Panc1 (cell line): ENCODE data around the gene AUP1. TPM values are rescaled to one million over a fixed set of nuclear protein-coding genes. Genes with fewer than 3 reads are reported as not detected.

Experiments used
- ATAC-seq: fragments of 200-7000 bp; cut with Tn5 transposase; 2 replicates; pipeline ENCODE4 v1.9.1; 2020; ENCODE audit warnings: mild to moderate bottlenecking, moderate library complexity
- BruUV-seq: library from RNA; stranded (reverse); fragments of 400-500 nt; replicated peaks from 2 replicates; lab custom pipeline; 2021; lab: Mats Ljungman, UMichigan
- CTCF ChIA-PET: fragments of 300-600 bp; sonication (Branson Sonifier 250); formaldehyde crosslinking; loops from one replicate; lab custom pipeline; 2022; ENCODE audit warnings: antibody characterized with exemption; lab: Charles Lee
- POLR2A ChIA-PET: fragments of 300-600 bp; sonication (Branson Sonifier 250); formaldehyde crosslinking; loops from one replicate; lab custom pipeline; 2022; ENCODE audit warnings: antibody characterized with exemption; lab: Charles Lee
- DNase-seq: peaks from one replicate; pipeline ENCODE4 v3.0.0-alpha.2; 2010; ENCODE audit warnings: low read depth, low spot score
- H3K27ac ChIP-seq: 2 replicates; pipeline ENCODE4 v1.5.1; 2011; ENCODE audit warnings: mild to moderate bottlenecking, low read length, inconsistent platforms
- H3K27me3 ChIP-seq: fragments of 200-500 bp; sonication (Bioruptor generic); 2 replicates; pipeline ENCODE4 v1.6.0; 2014; ENCODE audit warnings: low read length, inconsistent platforms; ENCODE audit not compliant: control insufficient read depth, insufficient read depth
- H3K36me3 ChIP-seq: fragments of 200-500 bp; sonication (Bioruptor generic); 2 replicates; pipeline ENCODE4 v1.5.1; 2014; ENCODE audit warnings: inconsistent platforms, mild to moderate bottlenecking, low read length, moderate library complexity; ENCODE audit not compliant: control insufficient read depth, insufficient read depth
- H3K4me1 ChIP-seq: 2 replicates; pipeline ENCODE4 v1.5.1; 2011; ENCODE audit warnings: inconsistent platforms, mild to moderate bottlenecking, low read length, moderate library complexity; ENCODE audit not compliant: control insufficient read depth, insufficient read depth
- H3K4me3 ChIP-seq, 2 experiments: 2 replicates each; pipeline ENCODE4 v1.5.1; 2011 to 2012; ENCODE audit warnings: low read depth in 2 of 2, low read length in 2 of 2, mild to moderate bottlenecking in 2 of 2, inconsistent platforms in 1 of 2, moderate library complexity in 1 of 2
- H3K9me3 ChIP-seq: fragments of 200-500 bp; sonication (Bioruptor generic); 2 replicates; pipeline ENCODE4 v1.5.1; 2014; ENCODE audit warnings: low read depth, mild to moderate bottlenecking, inconsistent platforms, low read length, moderate library complexity; ENCODE audit not compliant: control insufficient read depth, insufficient read depth
- POLR2AphosphoS5 ChIP-seq: IDR thresholded peaks from 2 replicates; pipeline ENCODE4 v1.6.1; 2012; ENCODE audit warnings: mild to moderate bottlenecking, low read depth, low read length, moderate library complexity
- REST ChIP-seq, 2 experiments: IDR thresholded peaks; 2 replicates each; pipeline ENCODE4 v1.6.1; 2011 to 2012; ENCODE audit warnings: low read depth in 2 of 2, control low read depth in 1 of 2, low read length in 1 of 2, mild to moderate bottlenecking in 1 of 2, moderate library complexity in 1 of 2; ENCODE audit not compliant: insufficient read depth in 1 of 2
- SIN3A ChIP-seq: IDR thresholded peaks from 2 replicates; pipeline ENCODE4 v1.6.1; 2012; ENCODE audit warnings: low read depth, mild to moderate bottlenecking, low read length, moderate library complexity, borderline replicate concordance; ENCODE audit not compliant: insufficient read depth
- TCF7L2 ChIP-seq: IDR thresholded peaks from 2 replicates; pipeline ENCODE4 v1.6.1; 2011; ENCODE audit warnings: mild to moderate bottlenecking, low read depth, low read length, inconsistent platforms
- in situ Hi-C: cut with HindIII; loops from 2 replicates; pipeline ENCODE4 v1.10.0; 2016; ENCODE audit warnings: low sequenced_read_pairs, low pct_unique_long_range_greater_than_20kb
- intact Hi-C: fragments of 100-400 bp; cut with micrococcal nuclease; formaldehyde crosslinking; loops from one replicate; pipeline ENCODE4 v1.10.0; 2022; ENCODE audit not compliant: unreplicated experiment
- total RNA-seq: library from RNA; stranded (reverse); gene quantifications from one replicate; pipeline ENCODE4 v1.2.1, GENCODE V29; 2021; ENCODE audit not compliant: unreplicated experiment
- TF ChIP-seq, protein P1 (sequence below): fragments of 450-650 bp; IDR thresholded peaks from 2 replicates; pipeline ENCODE4 v1.5.1; 2017; ENCODE audit warnings: mild to moderate bottlenecking

Gene AUP1
- total RNA-seq, 1 experiment from 2014 or later = 142 TPM

- POLR2A ChIA-PET = interaction anchor here (0.8 kb wide), 1 partner anchor 46 kb away, joined by 3 read pairs; no protein-coding TSS in a partner anchor
- DNase-seq = no peak
- H3K27me3 ChIP-seq = no peaks in the 10 kb centered on the region; the same call in 1 of the 2 replicates
- TSS peak; percentile 80 for BruUV-seq
- no peaks in the 10 kb centered on the region for H3K36me3 ChIP-seq
- in situ Hi-C loops (no loop called here), intact Hi-C loops (no loop called here)
- no peaks in the 10 kb centered on the region for H3K9me3 ChIP-seq
- TF ChIP-seq, protein P1, sequence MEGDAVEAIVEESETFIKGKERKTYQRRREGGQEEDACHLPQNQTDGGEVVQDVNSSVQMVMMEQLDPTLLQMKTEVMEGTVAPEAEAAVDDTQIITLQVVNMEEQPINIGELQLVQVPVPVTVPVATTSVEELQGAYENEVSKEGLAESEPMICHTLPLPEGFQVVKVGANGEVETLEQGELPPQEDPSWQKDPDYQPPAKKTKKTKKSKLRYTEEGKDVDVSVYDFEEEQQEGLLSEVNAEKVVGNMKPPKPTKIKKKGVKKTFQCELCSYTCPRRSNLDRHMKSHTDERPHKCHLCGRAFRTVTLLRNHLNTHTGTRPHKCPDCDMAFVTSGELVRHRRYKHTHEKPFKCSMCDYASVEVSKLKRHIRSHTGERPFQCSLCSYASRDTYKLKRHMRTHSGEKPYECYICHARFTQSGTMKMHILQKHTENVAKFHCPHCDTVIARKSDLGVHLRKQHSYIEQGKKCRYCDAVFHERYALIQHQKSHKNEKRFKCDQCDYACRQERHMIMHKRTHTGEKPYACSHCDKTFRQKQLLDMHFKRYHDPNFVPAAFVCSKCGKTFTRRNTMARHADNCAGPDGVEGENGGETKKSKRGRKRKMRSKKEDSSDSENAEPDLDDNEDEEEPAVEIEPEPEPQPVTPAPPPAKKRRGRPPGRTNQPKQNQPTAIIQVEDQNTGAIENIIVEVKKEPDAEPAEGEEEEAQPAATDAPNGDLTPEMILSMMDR = no peak
- TF ChIP-seq REST (IDR thresholded peaks at IDR 0.05; ENCODE audit: insufficient read depth in 1 of 2, low read depth in 2 of 2, low read length in 1 of 2) (no peak), TCF7L2 (no peak), SIN3A (no peak), POLR2AphosphoS5 (no peak)
- H3K4me1 ChIP-seq = peaks cover 23% of the 10 kb centered on the region
- no peak for ATAC-seq
- CTCF ChIA-PET = no interaction called here
- H3K27ac ChIP-seq = no peak overlapping the region
- H3K4me3 ChIP-seq = peak overlapping the region in 1 of 2 experiments; percentile 80; a peak in 1 of 4 replicates
Measured at GRCh38 chr2:74550231-74550630, 20.7 kb upstream of the AUP1 start.

DNA sequence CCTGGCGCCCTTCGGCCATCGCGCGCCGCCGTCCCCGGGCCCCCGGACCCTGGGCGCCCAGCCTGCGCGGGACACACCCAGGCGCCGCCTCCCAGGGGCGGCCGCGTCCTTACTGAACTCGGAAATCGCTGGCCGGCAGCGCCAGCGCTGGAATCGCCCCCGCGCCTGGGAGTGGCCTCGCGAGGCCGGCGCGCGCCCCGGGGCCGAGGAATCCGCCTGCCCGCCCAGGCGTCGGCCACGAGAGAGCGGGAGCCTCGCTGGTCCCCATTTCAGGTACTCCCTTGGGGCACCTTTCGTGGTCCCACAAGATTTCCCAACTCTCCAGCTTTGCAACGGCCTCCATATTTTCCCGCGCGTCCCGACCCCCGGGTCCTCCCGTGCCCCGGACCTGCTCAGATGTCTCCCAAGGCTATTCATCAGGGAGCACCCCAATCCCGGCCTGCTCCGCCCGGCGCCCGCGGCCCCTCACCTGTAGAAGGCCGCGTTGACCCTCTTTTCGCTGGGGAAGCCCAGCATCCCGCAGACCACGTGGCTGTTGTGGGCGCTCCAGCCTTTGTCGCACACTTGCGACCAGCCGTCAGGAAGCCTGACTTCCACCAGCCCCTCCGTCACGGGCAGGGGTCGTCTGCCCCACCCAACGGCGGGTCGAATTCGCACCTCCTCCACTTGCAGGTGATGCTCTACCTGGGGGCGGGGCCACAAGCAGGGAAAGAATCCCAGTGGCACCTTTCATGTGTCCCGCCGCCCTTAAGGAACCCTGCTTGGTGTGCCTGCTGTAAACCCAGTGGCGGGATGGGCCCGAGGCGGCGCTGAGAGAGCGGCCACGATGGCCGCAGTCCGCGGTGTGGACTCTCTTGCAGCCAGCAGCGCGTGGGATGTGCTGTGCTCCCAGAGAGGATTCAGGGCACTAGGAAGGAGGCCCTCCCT is 19.7 kb upstream of the AUP1 start:
- BruUV-seq = no TSS peak
- intact Hi-C loops (no loop called here), in situ Hi-C loops (no loop called here)
- no peaks in the 10 kb centered on the region for H3K9me3 ChIP-seq
- ChIA-PET CTCF (no interaction called here), POLR2A (no interaction called here)
- TF ChIP-seq POLR2AphosphoS5 = peak; percentile 70
- TF ChIP-seq TCF7L2 = peak; percentile 57; the same call in 1 of the 2 replicates
- TF ChIP-seq, protein P1 = no peak
- TF ChIP-seq REST (IDR thresholded peaks at IDR 0.05; ENCODE audit: insufficient read depth in 1 of 2, low read depth in 2 of 2, low read length in 1 of 2) = no peak
- 0 out of 2 replicates have a peak, but pooled peaks have one; percentile 32 for TF ChIP-seq SIN3A
- H3K27me3 ChIP-seq = no peaks in the 10 kb centered on the region; the same call in 1 of the 2 replicates
- ATAC-seq (peak; percentile 91), DNase-seq (no peak)
- H3K4me3 ChIP-seq = peak overlapping the region; percentile 70 to 80
- no peaks in the 10 kb centered on the region for H3K36me3 ChIP-seq
- peak overlapping the region; percentile 80 for H3K27ac ChIP-seq
- H3K4me1 ChIP-seq = peaks cover 23% of the 10 kb centered on the region
